Measurements from ENCODE around the gene TMEM212. TPM values are rescaled to one million over a fixed set of nuclear protein-coding genes. Genes with fewer than 3 reads are reported as not detected.

Gene TMEM212
- total and polyA plus RNA-seq, 9 of the 15 experiments (the other 6 are each of a cell fraction or from before 2014, with no cell fraction given), result not detected

DNA sequence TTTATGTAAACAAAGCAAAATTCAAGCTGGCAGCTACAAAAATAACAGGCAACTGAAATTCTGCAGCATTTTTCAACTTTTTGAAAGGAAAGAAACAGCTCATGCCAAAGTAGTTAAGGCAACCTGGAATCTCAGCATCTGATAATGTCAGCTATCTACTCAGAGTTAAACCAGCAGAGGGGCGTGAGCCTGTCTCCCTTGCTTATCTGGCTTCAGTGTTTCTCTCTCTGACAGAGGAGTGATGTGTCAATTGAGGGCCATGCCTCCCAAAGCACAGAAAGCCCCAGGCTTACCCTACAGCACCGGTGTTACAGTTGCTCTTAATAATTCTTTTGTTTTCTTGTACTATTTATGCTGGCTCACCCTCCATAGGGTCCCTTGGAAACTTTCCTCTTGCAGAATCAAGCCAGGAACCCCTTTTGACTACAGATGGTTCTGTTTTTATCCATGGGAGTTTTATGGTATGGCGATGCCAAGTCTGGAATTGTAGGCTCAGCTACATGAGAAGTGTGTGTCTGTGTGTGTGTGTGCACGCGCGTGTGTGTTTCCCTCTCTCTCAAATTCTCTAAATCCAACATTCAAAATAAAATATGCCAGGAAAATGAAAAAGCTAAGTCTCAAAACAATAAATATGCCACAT lies 7.3 kb downstream of the TMEM212 start (continued):
- no peak for TF ChIP-seq MNT (conservative IDR thresholded peaks at IDR 0.05)
- no peak for TF ChIP-seq BACH1 (tag; IDR thresholded peaks at IDR 0.05)
- TF ChIP-seq CBFA2T3 (IDR thresholded peaks at IDR 0.05), result peak; percentile 71
- peak; percentile 72 for TF ChIP-seq TEAD4 (IDR thresholded peaks at IDR 0.05; ENCODE audit: low read length)
- no peak for TF ChIP-seq TEAD4 (CRISPR knock-in tag; IDR thresholded peaks at IDR 0.05; ENCODE audit: borderline replicate concordance)
- no peak for TF ChIP-seq SMARCA4 (IDR thresholded peaks at IDR 0.05)
- TF ChIP-seq, protein P1, sequence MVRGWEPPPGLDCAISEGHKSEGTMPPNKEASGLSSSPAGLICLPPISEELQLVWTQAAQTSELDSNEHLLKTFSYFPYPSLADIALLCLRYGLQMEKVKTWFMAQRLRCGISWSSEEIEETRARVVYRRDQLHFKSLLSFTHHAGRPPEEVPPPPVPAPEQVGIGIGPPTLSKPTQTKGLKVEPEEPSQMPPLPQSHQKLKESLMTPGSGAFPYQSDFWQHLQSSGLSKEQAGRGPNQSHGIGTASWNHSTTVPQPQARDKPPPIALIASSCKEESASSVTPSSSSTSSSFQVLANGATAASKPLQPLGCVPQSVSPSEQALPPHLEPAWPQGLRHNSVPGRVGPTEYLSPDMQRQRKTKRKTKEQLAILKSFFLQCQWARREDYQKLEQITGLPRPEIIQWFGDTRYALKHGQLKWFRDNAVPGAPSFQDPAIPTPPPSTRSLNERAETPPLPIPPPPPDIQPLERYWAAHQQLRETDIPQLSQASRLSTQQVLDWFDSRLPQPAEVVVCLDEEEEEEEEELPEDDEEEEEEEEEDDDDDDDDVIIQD (CRISPR knock-in tag; IDR thresholded peaks at IDR 0.05), result no peak
- no peak for TF ChIP-seq PTTG1 (tag; IDR thresholded peaks at IDR 0.05; ENCODE audit: low read depth)
- no peak for TF ChIP-seq TOE1 (IDR thresholded peaks at IDR 0.05; ENCODE audit: borderline replicate concordance)
- no peak for TF ChIP-seq TOE1 (CRISPR knock-in tag; IDR thresholded peaks at IDR 0.05; ENCODE audit: borderline replicate concordance, low read depth)
- TF ChIP-seq ELF2 (CRISPR knock-in tag; IDR thresholded peaks at IDR 0.05), result no peak
- TF ChIP-seq KLF16 (IDR thresholded peaks at IDR 0.05), result peak; percentile 54; the same call in 1 of the 2 replicates
- no peak for TF ChIP-seq GATAD2B (IDR thresholded peaks at IDR 0.05; ENCODE audit: borderline replicate concordance)
- TF ChIP-seq, protein P2, sequence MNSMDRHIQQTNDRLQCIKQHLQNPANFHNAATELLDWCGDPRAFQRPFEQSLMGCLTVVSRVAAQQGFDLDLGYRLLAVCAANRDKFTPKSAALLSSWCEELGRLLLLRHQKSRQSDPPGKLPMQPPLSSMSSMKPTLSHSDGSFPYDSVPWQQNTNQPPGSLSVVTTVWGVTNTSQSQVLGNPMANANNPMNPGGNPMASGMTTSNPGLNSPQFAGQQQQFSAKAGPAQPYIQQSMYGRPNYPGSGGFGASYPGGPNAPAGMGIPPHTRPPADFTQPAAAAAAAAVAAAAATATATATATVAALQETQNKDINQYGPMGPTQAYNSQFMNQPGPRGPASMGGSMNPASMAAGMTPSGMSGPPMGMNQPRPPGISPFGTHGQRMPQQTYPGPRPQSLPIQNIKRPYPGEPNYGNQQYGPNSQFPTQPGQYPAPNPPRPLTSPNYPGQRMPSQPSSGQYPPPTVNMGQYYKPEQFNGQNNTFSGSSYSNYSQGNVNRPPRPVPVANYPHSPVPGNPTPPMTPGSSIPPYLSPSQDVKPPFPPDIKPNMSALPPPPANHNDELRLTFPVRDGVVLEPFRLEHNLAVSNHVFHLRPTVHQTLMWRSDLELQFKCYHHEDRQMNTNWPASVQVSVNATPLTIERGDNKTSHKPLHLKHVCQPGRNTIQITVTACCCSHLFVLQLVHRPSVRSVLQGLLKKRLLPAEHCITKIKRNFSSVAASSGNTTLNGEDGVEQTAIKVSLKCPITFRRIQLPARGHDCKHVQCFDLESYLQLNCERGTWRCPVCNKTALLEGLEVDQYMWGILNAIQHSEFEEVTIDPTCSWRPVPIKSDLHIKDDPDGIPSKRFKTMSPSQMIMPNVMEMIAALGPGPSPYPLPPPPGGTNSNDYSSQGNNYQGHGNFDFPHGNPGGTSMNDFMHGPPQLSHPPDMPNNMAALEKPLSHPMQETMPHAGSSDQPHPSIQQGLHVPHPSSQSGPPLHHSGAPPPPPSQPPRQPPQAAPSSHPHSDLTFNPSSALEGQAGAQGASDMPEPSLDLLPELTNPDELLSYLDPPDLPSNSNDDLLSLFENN (IDR thresholded peaks at IDR 0.05; ENCODE audit: low read depth in 2 of 2, low read length in 2 of 2), result no peak
- TF ChIP-seq CCNT2 (IDR thresholded peaks at IDR 0.05; ENCODE audit: borderline replicate concordance, extremely low read depth, insufficient read length, low read depth, low read length), result peak; percentile 48
- TF ChIP-seq ZNF449 (CRISPR knock-in tag; IDR thresholded peaks at IDR 0.05), result no peak
- TF ChIP-seq MCM3 (IDR thresholded peaks at IDR 0.05), result no peak
- TF ChIP-seq TCF3 (CRISPR knock-in tag; IDR thresholded peaks at IDR 0.05), result peak; percentile 36; the same call in 1 of the 2 replicates
- TF ChIP-seq NCOA2 (IDR thresholded peaks at IDR 0.05; ENCODE audit: partially characterized antibody in 2 of 2), result no peak
- no peak for TF ChIP-seq JUND (IDR thresholded peaks at IDR 0.05; ENCODE audit: borderline replicate concordance, low read depth, low read length)
- TF ChIP-seq JUND (tag; IDR thresholded peaks at IDR 0.05; ENCODE audit: borderline replicate concordance, low read depth, low read length), result no peak; the same call in 2 of the 3 replicates
- TF ChIP-seq TAL1 (IDR thresholded peaks at IDR 0.05), result 0 out of 2 replicates have a peak, but pooled peaks have one; percentile 30
